ENCODE data around the gene KLRC2. TPM values are rescaled to one million over a fixed set of nuclear protein-coding genes. Genes with fewer than 3 reads are reported as not detected.
"Not testable (repeated sequence)": the region's sequence is repeated elsewhere in the genome, so short reads cannot be mapped to it uniquely, and the experiment has no call there.

Gene KLRC2
- not detected for total RNA-seq

DNA sequence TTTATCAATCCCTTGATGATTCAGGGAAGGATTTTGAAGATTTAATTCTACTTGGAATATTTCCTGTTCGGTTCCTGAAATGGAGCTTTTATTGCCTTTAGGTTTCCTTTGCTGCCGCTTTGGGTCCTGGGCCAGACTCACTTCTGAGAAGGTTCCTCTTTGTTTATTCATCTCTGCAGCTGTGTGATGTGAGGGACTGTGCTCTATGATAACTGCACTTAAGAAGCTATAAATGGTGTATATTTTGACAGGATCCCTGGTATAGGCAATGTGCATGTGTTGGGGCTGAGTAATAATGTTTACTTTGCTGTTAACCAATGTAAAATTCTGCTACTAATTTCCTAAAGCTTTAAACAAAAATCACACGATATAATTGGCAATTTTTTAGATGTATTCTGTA, at the start of gene KLRC2:
TSS of gene KLRC2 (minus strand) at position 195 of the 400 bp plus-strand sequence. CDS start at position 171, 24 bp downstream.
- DNase-seq = not testable (repeated sequence)

DNA sequence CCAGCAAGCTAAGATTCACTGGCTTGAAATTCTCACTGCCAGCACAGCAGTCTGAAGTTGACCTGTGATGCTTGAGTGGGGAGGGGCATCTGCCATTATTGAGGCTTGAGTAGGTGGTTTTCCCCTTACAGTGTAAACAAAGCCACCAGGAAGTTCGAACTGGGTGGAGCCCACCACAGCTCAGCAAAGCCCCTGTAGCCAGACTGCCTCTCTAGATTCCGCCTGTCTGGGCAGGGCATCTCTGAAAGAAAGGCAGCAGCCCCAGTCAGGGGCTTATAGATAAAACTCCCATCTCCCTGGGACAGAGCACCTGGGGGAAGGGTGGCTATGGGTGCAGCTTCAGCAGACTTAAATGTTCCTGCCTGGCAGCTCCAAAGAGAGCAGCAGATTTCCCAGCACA, 46.1 kb upstream of the KLRC2 start:
- DNase-seq = not testable (repeated sequence)

DNA sequence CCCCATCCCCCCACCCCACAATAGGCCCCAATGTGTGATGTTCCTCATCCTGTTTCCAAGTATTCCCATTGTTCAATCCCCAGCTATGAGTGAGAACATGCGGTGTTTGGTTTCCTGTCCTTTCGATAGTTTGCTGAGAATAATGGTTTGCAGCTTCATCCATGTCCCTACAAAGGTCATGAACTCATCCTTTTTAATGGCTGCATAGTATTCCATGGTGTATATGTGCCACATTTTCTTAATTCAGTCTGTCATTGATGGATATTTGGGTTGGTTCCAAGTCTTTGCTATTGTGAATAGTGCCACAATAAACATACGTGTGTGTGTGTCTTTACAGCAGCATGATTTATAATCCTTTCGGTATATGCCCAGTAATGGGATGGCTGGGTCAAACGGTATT, 37.0 kb upstream of the KLRC2 start:
- DNase-seq = not testable (repeated sequence)

DNA sequence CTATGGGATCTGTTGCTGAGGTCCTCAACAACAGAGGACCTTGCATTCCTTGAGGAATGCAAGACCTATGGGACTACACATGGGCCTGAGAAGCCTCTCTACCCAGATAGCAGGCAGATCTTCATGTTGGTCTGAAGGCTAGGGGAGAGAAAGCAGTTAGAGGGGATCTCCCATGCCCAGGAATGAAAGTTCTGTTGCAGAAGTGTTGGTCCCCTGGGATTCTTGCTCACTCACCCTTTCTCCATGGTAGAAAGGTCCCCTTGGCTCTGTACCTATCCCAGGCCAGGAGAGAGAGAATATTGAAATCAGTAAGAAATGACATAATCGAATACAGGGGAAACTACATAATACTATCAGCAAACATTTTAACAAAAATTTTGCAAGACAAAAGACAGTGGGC, 33.9 kb upstream of the KLRC2 start:
- no peak for DNase-seq

DNA sequence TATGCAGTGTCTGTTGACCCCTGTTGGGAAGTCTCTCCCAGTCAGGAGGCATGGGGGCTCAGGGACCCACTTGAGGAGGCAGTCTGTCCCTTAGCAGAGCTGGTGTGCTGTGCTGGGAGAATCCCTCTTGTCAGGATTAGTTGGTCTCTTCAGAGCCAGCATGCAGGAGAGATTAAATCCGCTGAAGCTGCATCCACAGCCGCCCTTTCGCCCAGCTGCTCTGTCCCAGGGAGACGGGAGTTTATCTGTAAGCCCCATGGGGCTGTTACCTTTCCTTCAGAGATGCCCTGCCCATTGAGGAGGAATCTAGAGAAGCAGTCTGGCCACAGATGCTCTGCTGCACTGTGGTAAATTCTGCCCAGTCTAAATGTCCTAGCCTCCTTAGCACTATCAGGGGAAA, 30.5 kb upstream of the KLRC2 start:
- DNase-seq = no peak

DNA sequence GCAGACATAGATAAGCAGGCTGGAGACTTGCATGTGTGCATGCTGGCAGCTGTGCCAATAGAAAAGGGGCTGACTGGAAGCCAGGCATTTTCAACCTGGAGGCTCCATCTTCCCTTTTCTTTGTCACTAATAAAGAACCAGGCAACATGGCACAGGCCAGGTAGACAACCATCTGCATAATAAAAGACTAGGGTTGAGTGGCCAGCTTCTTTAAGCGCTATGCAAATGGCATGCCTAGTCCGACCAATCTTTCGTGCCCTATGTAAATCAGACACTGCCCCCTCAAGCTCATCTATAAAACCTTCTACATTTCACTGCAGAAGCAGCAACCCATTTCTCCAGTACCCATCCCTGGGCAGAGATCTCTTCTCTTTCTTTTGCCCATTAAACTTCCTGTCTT, 21.9 kb upstream of the KLRC2 start:
- no peak for DNase-seq

DNA sequence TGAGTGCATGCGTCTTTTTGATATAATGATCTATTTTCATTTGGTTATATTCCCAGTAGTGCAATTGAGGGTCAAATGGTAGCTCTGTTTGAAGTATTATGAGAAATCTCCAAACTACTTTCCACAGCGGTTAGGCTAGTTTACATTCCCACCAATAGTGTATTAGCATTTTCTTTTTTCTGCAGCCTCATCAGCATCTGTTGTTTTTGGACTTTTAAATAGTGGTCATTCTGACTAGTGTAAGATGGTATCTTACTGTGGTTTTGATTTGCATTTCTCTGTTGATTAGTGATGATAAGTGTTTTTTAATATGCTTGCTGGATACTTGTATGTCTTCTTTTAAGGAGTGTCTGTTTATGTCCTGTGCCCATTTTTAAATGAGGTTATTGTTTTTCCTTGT, 21.0 kb upstream of the KLRC2 start:
- DNase-seq = no peak

DNA sequence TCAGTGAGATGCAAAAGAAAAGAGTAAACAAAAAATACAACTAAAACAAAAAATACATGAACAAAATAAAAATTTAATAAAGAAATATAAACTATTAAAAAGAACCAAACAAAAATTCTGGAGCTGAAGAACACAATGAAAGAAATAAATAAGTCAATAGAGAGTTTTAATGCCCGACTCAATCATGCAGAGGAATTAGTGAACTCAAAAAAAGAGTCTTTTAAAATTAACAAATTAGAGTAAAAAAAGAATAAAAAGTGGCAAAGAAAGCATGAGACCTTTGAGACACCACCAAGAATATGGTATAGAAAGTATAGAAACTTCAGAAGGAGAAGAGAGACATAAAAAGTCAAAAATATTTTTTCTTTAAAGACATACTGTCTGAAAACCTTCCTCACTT, 20.0 kb upstream of the KLRC2 start:
- DNase-seq = no peak

DNA sequence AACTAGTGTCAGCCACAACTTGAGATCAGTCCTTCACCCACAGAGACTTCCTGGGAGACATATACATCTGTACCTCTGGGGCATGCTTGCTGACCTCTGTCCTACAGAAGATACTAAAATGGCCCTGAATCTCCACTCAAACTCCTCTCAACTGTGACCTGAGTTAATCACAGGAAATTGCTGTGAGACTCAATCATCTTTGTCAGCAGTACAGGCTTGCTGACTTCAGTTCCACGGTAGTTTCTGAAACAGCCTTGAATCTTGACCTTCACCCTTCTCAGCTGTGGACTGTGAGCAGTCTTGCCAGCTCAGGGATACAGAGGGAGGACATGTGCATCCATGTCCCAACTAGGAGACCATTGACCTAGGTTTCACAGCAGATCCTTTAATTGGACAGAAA, 18.7 kb upstream of the KLRC2 start:
- no peak for DNase-seq

DNA sequence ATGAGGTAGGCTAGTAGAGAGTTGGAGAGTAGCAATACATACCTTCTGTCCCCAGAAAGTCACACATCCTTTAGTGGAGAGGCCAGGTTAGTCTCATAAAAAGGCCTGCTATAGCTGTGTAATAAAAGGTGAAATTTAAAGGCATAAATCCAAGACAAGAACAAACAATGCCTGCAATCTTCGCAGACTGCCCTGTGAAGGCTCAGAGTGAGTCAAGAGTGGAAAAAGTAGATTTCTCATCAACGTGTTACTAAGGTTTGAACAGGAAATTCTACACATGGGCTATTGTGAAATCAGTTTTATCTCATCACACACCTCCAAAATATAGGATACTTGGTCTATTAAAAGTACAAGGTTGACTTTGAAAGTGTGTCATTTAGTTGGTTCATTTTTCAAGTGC, 17.3 kb upstream of the KLRC2 start, which contains the start of gene KLRC1:
TSS of gene KLRC1 (minus strand) at position 222 of the 400 bp plus-strand sequence. CDS start 2,221 bp downstream, outside the sequence.
- DNase-seq = no peak

DNA sequence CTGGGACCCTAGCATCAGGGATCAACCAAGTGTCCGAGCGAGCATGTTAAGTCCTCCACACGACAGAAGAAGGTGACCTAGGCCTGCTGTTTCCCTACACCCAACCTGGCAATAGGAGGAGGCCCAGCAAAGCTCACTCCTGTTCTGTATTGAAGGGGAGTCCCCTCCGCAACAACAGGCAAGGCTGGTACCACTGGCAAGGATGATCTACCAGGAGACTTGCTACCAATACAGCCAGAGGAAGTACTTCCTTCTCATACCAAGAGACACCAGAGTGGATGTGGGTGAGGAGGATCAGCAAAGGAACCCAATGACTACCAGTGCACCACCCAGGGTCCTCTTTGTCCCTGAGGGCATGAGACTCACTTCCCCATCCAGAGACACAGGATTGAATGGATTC, 12.4 kb upstream of the KLRC2 start:
- DNase-seq = no peak

DNA sequence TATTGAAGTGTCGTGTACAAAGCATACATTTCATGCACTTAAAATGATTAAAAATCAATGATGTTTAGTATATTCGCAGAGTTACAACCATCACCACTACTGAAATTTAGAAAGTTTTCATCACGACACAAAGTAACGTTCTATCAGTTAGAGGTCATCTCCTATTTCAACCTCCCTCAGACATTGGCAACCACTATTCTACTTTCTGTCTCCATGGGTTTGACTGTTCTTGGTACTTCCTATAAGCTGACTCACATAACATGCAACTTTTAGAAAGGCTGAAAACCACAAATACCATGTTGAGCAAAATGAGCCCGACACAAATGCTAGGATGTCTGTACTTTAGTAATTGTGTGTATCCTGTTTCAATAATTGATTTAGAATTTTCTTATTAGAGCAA, 10.2 kb upstream of the KLRC2 start:
- DNase-seq = not testable (repeated sequence)

DNA sequence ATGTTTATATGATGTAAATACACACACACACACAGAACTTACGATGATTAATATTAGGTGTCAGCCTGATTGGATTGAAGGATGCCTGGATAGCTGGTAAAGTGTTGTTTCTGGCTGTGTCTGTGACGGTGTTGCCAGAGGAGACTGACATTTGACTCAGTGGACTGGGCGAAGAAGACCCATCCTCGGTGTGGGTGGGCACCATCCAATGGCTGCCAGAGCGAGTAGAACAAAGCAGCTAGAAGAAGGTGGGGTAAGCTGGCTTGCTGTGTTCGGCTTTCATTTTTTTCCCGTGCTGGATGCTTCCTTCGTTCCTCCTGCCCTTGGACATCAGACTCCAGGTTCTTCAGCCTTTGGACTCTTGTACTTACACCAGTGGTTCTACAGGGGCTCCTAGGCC, 5.3 kb upstream of the KLRC2 start:
- not testable (repeated sequence) for DNase-seq

DNA sequence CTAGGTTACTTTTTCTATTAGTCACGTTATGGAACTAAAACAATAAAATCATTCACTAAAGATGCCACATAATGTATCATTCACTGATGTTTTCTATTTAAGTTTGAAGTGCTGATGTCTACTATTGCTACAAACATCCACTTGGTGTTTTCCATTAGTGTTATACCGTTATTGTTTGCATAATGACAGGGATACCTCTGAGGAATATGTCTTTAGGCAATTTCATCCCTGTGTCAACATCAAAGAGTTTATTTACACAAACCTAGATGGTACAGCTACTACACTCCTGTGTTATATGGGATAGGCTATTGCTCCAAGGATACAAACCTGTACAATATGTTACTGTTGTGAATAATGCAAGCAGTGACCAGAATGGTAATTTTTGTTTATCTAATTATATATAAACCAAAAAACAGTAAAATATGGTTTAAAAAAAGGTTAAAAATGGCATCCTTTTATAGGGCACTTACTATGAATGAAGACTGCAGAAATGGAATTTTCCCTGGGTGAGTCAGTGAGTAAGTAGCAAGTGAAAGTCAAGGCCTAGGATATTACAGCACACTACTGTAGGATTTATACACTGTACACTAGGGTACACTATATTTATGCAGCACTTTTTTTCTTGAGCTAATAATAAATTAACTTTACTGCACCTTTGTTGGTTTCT, 3.9 kb upstream of the KLRC2 start:
- DNase-seq = not testable (repeated sequence)

DNA sequence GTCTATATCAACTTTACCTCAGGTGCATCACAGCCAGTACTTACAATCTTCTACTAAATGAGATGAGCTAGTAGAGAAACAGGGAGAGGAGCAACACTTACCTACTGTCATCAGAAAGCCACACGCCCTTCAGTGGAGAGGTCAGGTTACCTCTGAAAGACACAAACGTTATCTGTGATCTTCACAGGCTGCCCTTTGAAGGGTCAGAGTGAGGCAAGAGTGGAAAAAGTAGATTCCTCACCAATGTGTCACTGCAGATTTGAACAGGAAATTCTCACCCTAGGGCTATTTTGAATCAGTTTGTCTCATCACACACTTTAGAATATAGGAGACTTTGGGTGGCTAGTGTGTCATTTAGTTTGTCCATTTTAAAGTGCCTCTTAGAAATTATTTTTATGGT, 1.8 kb upstream of the KLRC2 start:
- not testable (repeated sequence) for DNase-seq

DNA sequence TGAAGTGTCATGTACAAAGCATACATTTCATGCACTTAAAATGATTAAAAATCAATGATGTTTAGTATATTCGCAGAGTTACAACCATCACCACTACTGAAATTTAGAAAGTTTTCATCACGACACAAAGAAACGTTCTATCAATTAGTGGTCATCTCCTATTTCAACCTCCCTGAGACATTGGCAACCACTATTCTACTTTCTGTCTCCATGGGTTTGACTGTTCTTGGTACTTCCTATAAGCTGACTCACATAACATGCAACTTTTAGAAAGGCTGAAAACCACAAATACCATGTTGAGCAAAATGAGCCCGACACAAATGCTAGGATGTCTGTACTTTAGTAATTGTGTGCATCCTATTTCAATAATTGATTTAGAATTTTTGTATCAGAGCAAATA, 5.2 kb downstream of the KLRC2 start:
- not testable (repeated sequence) for DNase-seq

DNA sequence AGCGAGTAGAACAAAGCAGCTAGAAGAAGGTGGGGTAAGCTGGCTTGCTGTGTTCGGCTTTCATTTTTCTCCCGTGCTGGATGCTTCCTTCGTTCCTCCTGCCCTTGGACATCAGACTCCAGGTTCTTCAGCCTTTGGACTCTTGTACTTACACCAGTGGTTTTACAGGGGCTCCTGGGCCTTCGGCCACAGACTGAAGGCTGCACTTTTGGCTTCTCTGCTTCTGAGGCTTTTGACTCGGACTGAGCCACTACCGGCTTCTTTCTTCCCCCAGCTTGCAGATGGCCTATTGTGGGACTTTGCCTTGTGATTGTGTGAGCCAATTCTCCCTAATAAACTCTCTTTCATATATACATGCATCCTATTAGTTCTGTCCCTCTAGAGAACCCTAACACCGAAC, 9.9 kb downstream of the KLRC2 start:
- not testable (repeated sequence) for DNase-seq

DNA sequence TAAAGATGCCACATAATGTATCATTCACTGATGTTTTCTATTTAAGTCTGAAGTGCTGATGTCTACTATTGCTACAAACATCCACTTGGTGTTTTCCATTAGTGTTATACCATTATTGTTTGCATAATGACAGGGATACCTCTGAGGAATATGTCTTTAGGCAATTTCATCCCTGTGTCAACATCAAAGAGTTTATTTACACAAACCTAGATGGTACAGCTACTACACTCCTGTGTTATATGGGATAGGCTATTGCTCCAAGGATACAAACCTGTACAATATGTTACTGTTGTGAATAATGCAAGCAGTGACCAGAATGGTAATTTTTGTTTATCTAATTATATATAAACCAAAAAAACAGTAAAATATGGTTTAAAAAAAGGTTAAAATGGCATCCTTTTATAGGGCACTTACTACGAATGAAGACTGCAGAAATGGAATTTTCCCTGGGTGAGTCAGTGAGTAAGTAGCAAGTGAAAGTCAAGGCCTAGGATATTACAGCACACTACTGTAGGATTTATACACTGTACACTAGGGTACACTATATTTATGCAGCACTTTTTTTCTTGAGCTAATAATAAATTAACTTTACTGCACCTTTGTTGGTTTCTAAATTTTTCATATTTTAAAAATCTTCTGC, 11.4 kb downstream of the KLRC2 start:
- not testable (repeated sequence) for DNase-seq

DNA sequence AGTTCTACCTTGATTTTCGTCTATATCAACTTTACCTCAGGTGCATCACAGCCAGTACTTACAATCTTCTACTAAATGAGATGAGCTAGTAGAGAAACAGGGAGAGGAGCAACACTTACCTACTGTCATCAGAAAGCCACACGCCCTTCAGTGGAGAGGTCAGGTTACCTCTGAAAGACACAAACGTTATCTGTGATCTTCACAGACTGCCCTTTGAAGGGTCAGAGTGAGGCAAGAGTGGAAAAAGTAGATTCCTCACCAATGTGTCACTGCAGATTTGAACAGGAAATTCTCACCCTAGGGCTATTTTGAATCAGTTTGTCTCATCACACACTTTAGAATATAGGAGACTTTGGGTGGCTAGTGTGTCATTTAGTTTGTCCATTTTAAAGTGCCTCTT, 13.7 kb downstream of the KLRC2 start:
- not testable (repeated sequence) for DNase-seq

DNA sequence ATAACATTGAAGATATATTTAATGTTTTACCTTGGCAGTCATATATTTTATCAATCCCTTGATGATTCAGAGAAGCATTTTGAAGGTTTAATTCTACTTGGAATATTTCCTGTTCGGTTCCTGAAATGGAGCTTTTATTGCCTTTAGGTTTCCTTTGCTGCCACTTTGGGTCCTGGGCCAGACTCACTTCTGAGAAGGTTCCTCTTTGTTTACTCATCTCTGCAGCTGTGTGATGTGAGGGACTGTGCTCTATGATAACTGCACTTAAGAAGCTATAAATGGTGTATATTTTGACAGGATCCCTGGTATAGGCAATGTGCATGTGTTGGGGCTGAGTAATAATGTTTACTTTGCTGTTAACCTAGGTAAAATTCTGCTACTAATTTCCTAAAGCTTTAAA, 15.5 kb downstream of the KLRC2 start, which contains the start of gene KLRC3:
TSS of gene KLRC3 (minus strand) at position 262 of the 400 bp plus-strand sequence. CDS start at position 217, 45 bp downstream.
- not testable (repeated sequence) for DNase-seq

DNA sequence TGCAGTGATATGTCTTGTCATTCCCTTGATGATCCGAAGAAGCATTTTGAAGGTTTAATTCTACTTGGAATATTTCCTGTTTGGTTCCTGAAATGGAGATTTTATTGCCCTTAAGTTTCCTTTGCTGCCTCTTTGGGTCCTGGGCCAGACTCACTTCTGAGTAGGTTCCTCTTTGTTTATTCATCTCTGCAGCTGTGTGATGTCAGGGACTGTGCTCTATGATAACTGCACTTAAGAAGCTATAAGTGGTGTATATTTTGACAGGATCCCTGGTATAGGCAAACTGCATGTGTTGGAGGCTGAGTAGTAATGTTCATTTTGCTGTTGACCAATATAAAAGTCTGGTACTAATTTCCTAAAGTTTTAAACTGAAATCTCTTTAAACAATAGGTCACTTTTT, 26.4 kb downstream of the KLRC2 start, which contains the start of gene KLRC4:
TSS of gene KLRC4 (minus strand) at position 366 of the 400 bp plus-strand sequence. CDS start at position 184, 182 bp downstream.
- DNase-seq = no peak

DNA sequence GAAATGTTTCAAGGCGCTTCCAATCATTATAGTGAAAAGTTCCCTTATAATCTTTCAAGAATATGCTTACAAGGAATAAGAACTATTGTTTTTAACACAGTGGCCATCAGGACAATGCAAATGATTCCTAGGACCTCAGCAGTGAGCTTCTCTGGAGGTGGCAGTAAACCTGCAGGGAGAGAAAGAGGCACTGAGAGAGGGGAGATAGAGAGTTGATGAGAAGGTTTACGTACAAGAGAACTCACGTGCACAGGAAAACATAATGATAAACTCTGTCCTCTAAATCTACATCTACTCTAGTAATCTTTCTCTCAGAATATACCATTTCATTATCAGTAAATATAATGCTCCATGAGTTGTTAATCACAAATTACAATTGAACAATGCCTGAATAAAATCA, 27.0 kb downstream of the KLRC2 start:
- no peak for DNase-seq

DNA sequence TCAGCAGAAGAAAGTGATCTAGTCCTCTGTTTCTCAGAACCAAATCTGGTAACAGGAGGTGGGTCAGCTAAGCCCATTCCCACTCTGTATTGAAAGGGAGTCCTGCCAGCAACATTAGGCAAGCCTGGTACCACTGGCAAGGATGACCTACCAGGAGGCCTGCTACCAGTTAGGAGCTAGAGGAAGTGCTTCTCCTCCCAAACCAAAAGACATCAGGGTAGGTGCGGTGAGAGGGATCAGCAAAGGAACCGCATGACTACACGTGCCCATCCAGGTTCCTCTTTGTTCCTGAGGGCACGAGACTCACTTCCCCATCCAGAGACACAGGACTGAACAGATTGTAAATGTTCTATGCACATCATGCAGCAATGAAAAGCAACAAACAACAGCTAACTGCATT, 29.1 kb downstream of the KLRC2 start:
- peak; percentile 3 for DNase-seq

DNA sequence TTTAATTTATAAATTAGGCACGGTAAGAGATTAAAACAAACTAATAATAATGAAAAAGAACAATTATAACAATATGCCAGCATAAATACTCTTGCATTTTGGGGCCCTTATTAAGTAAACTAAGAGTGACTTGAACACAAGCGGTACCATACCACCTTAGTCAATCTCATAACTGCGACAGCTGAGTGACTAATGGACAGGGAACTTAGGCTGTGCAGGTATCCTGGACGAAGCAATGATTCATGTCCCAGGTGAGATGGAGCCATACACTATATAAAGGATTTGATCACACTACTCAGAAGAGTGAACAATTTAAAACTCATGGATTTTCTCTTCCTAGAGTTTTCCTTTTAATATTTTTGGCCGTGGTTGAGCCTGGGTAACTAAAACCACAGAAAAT, 30.5 kb downstream of the KLRC2 start:
- no peak for DNase-seq

All from skin of body (tissue), 2 donors.